Middle frontal gyrus (tissue), 1 donor: Measurements from ENCODE around the gene BCL10.

Experiments
- DNase-seq: peaks from one replicate; pipeline ENCODE4 v3.0.0-alpha.2; 2015; ENCODE audit warnings: low spot score; ENCODE audit errors: extremely low spot score

Gene BCL10

GRCh38 chr1:85297855-85298629, 21.6 kb upstream of the BCL10 start:
- DNase-seq: peak; percentile 43

- DNase-seq: no peak
These were observed 21.1 kb upstream of the BCL10 start for GRCh38 chr1:85297538-85297854.

DNA sequence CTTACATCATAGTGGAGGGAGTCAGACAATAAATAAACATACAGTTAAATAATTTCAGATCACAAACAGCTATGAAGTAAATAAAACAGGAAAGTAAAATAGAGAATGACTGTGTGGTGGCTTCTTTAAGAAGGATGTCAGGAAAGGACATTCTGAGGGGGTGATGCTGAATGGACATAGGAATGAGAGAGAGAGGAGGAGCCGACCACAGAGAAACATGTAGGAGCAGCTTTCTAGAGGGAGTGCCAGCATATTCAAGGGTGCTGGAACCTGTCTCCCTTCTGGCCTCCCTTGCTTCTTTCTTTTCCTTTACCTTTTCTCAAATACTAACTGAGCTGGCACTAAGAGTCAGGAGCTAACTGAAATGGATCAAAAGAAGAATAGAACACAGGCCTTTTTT, 20.5 kb upstream of the BCL10 start:
- DNase-seq: no peak

GRCh38 chr1:85295654-85296053, 19.2 kb upstream of the BCL10 start:
- DNase-seq: no peak

DNA sequence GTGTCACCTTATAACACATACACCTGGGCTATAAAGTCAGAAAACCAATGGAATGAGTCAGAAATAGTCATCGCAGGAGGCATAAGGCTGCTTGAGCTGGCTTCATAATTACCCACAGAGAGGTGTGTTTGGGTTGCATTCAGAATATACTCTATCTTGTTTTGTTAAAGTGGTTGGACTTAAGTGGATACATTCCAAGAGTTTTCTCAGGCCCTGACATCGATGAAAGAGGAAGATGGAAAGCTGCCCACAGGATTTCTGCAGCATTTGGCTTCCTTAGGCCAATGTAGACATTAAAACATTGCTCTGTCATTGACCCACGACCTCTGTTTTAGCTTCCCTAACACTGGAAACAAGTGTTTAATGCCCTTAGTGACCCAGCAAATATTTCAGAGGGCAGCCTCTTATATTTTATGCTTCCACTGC, 18.6 kb upstream of the BCL10 start:
- DNase-seq: no peak

DNA sequence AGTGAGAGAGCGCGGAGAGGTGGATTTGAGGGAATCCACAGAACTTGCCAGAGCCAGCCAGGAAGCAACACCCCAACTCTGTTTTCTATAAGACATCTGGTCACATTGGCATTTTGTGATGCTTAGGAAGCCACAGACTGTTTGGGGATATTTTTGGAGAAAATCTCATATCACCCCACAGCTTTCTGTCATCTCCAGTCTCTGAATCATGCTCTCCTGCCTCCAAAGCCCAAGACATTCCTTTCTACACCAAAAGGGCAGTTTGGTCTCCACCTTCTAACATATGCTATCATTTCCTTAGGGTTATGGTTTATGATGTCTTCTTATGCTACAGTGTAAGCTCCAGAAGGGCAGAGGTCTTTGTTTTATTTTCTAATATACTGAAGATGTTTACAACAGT, 14.4 kb upstream of the BCL10 start:
- peak; percentile 19 for DNase-seq

GRCh38 chr1:85289848-85290335, 13.5 kb upstream of the BCL10 start:
- no peak for DNase-seq

DNA sequence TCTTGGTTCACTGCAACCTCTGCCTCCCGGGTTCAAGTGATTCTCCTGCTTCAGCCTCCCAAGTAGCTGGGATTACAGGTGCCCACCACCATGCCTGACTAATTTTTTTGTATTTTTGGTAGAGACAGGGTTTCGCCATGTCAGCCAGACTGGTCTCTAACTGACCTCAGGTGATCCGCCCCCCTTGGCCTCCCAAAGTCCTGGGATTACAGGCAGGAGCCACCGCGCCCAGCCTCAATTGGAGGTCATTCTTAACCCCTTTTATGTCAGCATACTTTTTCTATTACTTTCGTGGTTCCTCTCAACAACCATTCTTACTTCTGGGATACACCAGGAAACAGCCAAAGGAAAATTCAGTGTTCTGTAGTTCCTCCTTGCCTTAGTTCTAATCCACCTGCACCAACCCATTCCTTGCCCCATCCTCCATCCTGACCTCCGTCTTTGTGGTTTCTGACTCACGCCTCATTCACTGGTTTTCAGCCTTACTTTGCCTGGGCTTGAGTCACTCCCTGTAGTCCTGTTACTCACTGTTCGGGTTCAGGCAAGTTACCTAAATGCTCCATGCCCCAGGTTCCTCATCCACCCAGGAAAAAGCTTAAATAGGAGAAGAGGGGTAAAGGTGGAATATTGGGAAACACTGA, 12.9 kb upstream of the BCL10 start:
- DNase-seq: no peak

- no peak for DNase-seq
These were observed 7.8 kb upstream of the BCL10 start for GRCh38 chr1:85284202-85284601.

- no peak for DNase-seq
These were observed 7.2 kb upstream of the BCL10 start for GRCh38 chr1:85283475-85284199.

DNA sequence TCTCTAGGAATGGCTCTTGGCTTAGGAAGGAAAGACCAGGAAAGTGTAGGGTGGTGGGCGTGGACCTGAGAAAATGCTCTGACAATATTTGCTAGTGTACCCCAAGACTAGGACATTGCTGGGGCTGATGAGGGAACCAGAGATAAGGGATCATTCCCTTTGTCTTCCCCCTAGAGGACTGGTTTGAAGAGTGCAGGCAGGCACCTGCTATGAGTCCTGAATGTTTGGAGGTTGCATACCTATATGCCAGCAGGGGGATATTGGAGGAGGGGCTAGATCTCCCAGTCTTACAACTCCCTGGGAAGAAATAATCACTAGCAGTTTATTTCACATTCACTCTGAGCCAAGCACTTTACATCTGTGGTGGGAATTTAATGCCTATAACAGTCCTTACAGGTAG, 6.0 kb upstream of the BCL10 start:
- no peak for DNase-seq

DNA sequence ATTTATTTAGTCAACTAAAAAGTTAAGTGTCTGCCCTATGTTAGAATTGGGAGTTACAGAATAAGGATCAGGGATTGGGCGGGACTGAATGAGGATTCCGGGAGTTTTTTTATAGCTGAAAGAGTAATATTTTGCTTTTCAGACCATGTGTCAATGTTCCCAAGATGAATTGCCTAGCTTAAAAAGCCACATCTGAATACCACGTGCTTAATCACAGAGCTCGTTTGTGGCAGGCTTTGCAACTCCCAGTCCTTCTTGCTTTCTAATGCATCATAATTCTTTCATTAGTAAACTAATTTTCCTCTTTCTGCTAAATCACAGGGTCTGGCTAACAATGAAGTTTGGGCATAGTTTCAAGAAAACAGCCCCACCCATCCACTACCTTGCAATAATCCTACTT, 4.2 kb upstream of the BCL10 start:
- no peak for DNase-seq

- no peak for DNase-seq
These were observed 3.1 kb upstream of the BCL10 start for GRCh38 chr1:85279458-85280080.

GRCh38 chr1:85278853-85279314, 2.5 kb upstream of the BCL10 start:
- DNase-seq: no peak

- DNase-seq: no peak
These were observed 1.4 kb upstream of the BCL10 start for GRCh38 chr1:85277802-85278201.

DNA sequence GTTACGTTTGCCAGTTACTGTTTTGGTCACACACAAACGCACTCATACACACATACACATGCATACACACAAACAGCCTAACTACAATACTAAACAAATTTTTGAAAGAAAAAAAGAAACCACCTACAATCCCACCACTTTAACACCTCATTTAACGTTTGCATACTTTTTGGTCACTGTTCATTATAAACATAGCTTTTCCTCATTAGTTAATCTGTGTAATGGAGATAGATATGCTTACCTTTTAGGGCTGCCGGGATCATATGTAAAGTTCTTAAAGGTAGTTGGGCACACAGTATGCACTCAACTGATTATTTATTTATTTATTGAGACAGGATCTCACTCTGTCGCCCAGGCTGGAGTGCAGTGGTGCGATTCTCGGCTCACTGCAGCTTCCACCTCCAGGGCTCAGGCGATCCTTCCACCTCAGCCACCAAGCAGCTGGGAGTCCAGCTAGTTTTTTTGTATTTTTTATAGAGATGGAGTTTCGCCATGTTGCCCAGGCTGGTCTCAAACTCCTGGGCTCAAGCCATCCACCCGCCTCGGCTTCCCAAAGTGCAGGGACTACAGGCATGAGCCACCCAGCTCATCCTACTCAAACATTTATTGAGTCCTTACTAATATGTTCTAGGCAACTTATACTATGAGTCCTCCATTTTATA, 677 bp upstream of the BCL10 start:
- no peak for DNase-seq

DNA sequence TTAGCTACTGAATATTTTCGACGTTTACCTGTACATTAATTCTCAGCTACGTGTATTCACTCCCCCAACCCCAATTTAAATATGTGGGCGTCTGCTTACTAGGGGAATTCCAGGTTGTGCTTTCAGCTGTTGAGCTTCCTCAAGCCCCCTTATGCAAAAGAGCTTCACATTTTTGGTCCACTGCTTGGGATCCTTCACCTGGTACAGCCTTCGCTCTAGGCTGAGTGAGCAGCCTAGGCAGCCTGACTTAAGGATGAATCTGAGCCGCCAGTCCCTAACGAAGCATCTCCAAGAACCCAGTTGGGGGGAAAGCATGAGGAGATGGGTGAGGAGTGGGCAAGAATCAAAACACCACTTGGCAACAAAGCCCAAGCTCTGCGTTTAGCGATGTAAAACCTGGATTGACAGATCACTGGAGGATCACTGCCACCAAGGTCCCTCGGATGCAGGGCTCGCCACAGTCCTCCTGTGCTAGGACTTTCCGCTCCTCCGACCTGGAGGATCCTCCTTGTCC, 674 bp downstream of the BCL10 start:
- DNase-seq: no peak

DNA sequence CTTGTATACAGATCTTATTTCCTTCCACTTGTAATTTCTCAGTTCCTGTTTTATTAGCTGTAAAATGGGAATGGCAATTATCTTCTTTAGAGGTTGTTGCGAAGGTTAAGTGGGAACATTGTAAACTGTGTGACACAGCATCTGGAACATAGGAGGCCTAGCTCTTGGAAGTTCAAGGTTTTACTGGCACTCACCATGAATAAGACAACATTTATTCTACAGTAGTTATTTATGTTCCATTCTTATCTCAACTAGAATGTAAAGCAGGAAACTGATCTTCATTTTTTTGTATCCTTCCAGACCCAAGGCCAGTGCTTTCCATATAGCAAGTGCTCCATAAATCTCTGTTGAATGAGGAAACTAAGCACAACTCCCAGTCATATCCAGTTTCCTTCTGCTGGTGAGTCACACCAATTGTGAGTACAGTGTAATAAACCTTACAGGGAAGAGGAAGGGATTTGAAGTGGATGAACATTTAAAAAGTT, 1.4 kb downstream of the BCL10 start:
- DNase-seq: no peak

DNA sequence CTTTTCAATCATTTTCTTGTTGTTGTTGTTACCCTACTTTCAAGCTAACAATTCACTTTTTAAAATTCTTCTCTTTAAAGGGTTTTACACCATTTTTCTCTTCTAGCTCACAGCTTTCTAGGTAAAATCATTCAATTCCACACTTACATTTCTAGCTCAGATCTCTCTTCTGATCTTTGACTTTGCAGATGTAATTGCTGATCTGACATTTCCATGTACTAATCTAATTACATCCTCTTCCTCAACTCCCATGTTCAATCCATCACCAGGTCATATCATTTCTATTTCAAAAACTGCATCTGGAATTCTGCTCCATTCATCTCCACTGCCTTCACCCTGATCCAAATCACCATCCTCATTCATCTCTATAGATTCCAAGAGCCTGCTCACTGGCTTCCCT, 3.0 kb downstream of the BCL10 start:
- DNase-seq: no peak

DNA sequence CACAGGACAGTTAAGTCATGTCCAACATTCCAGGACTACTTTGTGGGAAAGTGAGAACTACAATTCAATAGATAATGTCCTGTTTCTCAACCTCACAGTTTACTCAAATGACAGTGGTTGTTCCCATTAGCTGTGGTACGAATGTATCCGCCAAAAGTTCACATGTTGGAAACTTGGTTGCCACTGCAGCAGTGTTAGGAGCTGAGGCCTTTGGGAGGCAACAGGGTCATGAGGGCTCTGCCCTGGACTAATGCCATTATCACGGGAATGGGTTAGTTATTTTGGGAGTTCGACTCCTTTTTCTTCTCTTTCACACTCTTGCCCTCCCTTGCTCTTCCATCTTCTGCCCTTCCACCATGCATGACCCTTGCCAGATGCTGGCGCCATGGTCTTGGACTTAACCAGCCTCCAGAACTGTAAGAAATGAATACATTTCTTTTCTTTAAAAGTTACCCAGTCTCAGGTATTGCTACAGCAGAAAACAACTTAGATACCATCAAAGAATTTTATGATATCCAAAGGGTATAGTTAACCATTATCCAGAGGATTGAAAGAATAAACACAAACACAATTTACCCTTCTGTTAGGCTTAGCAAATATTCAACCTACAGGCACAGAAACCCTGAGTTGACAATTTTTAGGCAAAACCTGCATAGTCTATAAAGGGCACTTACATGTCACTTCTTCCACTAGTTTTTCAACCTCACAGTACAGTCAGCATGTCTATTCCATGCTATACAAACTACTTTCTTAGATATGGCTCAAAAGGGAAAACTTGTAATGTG, 7.4 kb downstream of the BCL10 start:
- no peak for DNase-seq
